Measurements from ENCODE around the gene BPIFA3.

DNA sequence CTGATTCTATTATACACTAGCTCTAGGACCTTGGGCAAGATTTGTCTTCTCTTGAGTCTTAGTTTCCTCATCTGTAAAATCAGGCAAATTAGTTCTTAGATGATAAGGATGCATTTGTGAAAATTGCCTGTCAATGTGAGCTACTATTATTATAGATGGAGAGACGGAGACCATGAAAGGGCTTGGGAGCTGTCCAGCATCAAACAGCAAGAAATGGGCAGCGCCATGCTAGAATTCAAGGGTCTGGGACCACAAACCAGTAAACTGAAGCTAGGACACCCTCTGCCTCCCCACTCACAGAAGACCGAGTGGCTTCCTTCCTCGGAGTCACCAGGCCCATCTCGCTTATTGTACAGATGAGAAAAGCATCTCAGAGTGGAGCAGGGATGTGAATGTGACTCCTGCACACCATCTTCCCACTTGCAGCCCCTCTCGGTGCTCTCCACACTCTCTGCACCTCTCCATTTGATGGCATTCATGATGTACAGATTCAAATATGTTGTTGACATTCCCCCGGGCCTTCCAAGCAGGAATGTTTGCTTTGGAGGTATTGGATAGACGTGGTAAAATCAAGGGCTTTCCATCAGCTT lies 24.1 kb upstream of the BPIFA3 start:
- TF ChIP-seq, protein P1, sequence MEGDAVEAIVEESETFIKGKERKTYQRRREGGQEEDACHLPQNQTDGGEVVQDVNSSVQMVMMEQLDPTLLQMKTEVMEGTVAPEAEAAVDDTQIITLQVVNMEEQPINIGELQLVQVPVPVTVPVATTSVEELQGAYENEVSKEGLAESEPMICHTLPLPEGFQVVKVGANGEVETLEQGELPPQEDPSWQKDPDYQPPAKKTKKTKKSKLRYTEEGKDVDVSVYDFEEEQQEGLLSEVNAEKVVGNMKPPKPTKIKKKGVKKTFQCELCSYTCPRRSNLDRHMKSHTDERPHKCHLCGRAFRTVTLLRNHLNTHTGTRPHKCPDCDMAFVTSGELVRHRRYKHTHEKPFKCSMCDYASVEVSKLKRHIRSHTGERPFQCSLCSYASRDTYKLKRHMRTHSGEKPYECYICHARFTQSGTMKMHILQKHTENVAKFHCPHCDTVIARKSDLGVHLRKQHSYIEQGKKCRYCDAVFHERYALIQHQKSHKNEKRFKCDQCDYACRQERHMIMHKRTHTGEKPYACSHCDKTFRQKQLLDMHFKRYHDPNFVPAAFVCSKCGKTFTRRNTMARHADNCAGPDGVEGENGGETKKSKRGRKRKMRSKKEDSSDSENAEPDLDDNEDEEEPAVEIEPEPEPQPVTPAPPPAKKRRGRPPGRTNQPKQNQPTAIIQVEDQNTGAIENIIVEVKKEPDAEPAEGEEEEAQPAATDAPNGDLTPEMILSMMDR (IDR thresholded peaks at IDR 0.05): no peak
- no peak for TF ChIP-seq POLR2AphosphoS5 (IDR thresholded peaks at IDR 0.05)
- no peak for TF ChIP-seq EP300 (IDR thresholded peaks at IDR 0.05)
- no peak for TF ChIP-seq POLR2A (IDR thresholded peaks at IDR 0.05)

All from stomach (tissue), 4 donors.